ENCODE data around the gene POLR1B.
"Not testable (repeated sequence)": the region's sequence is repeated elsewhere in the genome, so short reads cannot be mapped to it uniquely, and the experiment has no call there.

Gene POLR1B

DNA sequence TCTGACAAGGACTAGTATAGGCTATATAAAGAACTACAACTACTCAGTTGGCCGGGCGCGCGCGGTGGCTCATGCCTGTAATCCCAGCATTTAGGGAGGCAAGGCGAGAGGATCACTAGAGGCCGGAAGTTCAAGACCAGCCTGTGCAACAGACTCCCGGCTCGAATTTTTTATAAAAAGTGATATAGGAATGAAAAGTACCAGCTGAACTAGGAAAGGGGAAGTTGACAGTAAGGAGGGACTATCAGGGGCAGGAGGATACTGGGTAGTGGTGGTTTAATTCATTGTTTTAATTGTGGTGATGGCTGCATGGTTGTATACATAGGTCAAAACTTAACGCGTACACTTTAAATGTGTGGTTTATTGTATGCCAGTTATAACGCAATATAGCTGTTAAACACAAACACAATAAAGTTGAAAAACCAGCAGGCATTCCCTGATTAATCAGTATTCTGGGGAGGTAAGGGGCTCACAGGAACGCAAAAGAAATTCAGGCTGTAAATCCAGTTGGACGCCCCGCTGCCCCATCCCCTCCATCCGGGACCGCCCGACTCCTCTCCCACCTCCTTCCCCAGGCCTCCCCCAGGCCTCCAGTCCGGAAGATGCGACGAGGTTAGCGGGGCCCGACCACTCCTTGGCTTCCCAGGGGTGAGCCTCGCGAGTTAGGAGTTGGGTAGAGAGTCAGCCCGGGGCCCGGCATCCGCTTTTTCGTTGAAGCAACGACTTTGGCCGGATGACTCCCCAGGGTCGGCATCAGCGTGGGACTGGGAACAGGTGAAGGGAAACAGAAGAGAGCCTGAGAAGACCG is 746 bp upstream of the POLR1B start:
- peak; percentile 52 for DNase-seq

DNA sequence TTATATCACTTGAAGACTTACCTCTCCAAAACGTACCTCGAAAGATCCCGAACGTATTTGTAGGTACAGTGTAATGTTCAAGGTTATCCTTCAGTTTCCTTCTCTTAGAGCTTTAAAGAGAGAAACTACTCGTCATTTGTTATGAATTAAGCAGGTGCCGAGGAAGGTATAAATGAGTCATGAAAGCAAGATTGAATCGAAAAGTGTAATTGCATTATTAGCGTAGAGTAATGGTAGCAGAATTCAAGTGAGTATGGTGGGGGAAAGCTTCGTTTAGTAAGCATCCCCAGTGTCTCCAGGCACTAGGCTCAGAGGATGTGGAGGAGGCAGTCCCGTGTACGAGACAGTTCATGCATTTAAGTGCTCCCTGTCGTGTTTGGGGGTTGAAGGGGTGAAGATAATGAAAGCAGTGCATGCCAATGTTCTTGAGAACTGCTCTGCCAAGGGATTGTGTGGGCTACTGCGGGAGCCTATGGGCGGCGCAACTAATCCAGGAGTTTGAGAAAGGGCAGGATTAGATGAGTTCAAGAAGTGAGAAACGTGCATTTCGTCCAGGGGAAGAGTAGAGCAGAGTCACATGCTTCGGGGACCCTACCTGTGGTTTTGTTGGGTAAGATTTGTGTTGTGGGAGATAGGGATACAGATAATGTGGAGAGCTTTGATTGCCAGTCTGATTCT is 858 bp downstream of the POLR1B start:
- DNase-seq, result no peak

DNA sequence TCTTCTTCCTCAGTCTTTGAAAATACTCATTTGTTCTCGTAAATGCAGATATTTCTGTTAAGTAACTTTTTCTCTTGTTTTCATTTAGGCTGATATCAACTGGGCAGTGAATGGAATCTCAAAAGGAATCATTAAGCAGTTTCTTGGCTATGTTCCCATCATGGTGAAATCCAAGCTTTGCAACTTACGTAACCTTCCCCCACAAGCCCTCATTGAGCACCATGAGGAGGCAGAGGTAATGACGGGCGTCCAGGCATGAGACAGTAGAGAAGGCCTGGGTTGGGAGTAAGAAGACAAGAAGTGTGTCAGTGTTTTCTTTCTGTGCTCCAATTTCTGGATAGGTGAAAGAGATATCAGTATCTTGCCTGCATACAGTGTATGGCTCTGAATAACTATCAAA is 5.1 kb downstream of the POLR1B start:
- no peak for DNase-seq

DNA sequence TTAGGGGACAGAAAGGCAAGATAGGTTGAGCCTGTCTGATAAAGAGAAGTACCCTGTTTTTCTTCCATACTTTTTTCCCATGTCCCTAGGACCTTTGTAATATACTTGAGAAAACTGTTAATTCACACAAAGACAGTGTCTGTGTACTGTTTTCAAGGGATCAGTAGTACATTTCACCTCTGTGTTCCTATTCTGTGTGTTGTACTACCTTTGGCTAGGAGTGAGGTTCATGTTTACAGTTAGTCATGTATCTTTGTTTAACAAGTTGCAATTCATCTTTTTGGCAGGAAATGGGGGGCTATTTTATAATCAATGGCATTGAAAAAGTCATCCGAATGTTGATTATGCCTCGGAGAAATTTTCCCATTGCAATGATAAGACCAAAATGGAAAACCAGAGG is 6.7 kb downstream of the POLR1B start:
- no peak for DNase-seq

DNA sequence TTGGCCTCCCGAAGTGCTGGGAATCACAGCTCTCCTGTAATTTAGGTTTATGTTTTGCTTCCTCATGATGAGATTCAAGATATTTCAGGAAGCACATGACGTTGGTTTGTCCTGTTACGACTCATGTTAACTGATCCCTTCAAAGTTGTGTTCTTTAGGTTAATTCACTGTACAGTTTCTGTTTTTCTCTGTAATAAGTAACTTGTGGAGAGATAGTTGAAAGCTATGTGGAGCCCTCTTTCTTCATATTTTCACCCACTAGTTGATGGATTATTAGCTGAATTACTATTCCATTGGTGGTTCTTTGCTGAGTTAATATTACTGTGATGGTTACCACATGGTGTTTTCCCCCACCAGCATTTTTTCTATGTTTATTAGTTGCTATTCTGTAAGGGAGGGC is 23.8 kb downstream of the POLR1B start:
- DNase-seq, result no peak

DNA sequence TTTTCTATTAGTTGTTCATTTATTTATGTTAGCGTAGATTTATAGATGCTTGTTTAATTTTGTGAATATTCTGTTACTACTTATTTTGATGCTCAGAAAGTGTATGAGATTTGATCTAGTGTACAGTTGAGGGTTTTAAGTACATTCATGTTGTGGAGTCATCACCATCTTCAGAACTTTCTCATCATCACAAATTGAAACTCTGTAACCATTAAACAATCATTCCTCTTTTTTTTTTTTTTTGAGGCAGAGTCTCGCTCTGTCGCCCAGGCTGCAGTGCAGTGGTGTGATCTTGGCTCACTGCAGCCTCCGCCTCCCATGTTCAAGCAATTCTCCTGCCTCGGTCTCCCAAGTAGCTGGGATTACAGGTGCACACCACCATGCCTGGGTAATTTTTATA is 24.2 kb downstream of the POLR1B start:
- DNase-seq, result not testable (repeated sequence)

DNA sequence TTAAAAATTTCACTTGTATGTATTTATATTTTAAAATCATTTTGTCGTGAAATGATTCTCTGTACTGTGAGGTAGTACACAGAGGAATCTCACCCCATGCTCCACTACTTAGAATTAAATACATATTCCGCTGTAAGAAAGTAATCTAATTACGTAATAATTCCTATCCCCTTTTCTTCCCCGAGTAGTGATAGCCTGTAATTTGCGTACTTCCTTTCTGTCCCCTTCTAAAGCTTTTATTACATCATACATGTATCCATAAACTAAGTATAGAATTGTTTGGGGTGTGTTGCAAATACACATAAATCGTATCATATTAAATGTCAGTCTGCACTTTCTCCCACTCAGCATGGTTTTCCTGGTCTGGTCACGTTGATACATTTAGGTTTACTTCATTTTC is 29.7 kb downstream of the POLR1B start:
- DNase-seq, result no peak

DNA sequence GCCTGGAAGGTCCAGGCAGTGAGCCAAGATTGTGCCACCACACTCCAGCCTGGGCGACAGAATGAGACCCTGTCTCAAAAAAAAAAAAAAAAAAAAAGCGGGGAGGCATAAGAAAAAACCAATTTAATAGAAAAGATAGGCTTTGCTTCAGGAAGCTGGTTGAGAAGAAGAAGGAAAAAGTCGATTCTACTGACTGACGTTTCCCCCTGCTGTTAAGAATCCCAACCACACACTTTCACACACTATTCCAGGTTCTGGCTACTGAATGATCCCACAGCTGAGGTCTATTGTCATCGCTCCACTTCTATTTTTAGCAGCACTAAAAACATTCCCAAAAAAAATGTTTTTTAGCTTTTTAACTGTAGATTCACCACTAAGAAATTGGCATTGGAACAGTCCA is 35.5 kb downstream of the POLR1B start:
- DNase-seq, result no peak

DNA sequence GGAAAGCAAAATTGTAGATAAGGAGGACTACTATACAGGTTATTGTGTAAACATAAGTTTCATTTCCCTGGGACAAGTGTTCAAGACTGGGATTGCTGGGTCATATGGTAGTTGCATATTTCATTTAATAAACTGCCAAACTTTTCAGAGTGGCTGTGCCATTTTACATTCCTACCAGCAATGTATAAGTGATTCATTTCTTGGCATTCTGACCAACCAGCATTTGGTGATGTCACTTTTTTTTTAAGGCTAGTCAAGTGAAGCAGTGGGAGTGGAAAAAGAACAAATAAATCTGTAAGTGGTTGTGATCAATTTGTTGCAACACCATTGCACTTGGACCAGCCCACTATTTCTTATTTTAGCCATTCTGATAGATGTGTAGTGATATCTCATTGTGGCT is 37.0 kb downstream of the POLR1B start:
- DNase-seq, result no peak

DNA sequence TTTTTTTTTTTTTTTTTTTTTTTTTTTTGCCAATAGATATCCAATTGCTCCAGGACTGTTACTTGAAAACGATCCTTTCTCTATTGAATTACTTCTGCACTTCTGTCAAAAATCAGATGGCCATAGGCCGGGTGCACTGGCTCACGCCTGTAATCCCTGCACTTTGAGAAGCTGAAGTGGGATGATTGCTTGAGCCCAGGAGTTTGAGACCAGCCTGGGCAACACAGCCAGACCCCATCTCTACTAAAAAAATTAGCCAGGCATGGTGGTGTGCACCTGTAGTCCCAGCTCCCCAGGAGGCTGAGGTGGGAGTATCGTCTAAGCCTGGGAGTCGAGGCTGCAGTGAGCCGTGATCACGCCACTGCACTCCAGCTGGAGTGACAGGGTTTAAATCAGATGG is 37.8 kb downstream of the POLR1B start:
- DNase-seq, result no peak

DNA sequence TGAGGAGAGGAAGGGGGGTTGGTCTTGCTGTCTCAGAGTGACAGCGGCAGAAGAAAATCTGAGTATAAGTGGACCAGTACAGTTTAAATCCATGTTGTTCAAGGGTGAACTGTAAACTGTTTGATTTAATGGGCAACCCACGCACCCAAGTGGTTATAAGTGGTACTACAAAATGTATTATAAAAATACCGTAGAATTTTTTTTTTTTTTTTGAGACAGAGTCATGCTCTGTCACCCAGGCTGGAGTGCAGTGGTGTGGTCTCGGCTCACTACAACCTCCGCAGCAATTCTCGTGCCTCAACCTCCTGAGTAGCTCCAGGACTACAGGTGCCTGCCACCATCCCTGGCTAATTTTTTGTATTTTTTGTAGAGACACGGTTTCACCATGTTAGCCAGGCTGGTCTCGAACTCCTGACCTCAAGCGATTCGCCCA is 40.1 kb downstream of the POLR1B start:
- peak; percentile 19 for DNase-seq

DNA sequence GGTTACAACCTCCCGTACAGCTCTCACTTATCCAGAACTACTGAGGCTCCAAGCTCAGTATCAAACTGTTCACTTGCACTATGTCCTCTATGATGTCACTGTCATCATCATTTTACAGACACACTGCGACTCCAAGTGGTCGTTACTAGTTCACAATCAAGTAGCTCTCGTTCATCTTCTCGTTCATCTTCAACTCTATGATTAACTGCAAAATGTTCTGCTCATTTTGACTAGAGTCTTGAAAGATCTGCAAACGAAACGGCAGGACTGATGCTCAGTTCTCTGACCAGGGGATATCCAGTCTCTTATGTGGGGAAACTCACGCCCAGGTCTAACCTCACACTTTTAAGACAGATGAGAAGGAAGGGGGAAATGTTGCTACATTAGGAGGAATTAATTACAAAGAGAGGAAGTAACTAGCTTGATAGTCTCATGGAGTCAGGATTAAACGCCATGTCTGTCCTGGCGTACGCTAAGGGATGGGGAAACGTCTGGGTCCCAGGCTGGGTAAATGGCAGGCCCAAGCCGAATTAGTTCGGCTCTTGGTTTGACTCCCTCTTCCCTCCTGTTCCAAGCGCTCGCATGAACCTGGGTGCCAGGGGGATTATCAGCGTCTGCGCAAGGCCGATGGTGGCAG is 41.4 kb downstream of the POLR1B start:
- no peak for DNase-seq

DNA sequence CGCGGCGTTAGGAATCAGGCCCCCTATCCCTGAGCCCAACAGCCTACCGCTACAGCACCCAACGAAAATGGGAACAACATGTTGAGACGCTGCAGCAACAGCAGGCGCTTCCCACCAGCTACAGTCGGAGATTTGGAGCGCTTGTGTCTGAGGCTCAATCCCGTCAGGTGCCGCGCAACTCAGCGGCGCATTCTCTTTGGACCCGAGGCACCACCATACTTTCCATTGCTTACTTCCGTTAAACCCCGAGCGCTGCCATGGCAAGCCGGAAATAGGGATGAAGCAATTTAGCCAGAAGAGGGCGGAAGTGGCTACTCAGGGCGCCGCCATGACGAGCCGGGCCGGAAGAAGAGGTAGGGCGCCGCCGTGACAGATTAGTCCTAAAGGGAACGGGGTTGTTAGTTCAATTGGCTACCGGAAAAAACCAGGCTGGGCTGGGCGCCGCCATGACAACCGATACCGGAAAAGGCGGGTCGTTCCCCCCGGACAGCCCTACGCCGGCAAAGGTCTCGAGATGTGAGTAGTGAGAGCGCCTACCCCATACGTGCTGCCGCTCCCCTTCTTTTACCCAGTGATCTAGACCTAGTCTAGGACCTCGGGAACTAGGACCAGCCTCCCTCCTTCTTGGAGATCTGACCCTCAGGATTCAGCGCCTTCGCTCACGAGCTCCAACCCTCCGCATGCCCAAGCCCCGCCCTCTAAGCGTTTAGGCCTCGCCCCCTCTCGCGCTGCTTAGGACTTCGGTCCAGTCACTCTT is 42.0 kb downstream of the POLR1B start, which contains the start of gene CHCHD5:
Gene CHCHD5 (plus strand): TSS at position 476 of the 757 bp plus-strand sequence. CDS start 39 bp downstream, at position 515.
- DNase-seq, result peak; percentile 95

DNA sequence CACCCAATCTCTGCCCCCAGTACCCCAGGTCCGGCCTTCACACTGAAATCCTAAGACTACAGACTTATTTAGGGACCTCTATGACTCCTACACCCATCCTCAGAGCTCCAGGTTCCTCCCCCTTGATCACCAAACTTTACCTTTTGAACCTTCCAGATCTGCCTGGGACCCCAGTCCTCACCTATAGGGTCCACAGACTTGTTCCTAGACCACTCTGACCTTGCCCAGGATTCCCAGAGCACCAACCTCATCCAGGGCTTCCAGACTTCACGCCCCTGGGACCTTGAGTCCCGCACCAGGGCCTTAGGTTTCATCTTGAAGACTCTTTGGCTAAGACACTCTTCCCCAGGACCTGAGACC is 42.6 kb downstream of the POLR1B start:
- no peak for DNase-seq

DNA sequence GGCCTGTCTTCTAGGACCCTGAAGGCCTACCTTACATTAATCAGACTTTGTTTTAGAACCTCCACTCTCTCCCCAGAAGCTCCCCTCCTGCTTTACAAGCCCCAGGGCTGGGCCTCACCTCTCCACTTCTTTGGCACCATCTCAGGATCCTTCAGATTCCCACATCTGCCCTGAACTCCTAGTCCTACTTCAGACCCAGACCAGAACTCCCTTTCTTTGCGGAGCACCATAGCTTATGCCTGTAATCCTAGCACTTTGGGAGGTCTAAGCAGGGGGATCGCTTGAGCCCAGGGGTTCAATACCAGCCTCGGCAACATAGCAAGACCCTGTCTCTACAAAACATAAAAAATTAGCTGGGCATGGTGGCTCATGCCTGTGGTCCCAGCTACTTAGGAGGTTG is 43.1 kb downstream of the POLR1B start:
- no peak for DNase-seq

DNA sequence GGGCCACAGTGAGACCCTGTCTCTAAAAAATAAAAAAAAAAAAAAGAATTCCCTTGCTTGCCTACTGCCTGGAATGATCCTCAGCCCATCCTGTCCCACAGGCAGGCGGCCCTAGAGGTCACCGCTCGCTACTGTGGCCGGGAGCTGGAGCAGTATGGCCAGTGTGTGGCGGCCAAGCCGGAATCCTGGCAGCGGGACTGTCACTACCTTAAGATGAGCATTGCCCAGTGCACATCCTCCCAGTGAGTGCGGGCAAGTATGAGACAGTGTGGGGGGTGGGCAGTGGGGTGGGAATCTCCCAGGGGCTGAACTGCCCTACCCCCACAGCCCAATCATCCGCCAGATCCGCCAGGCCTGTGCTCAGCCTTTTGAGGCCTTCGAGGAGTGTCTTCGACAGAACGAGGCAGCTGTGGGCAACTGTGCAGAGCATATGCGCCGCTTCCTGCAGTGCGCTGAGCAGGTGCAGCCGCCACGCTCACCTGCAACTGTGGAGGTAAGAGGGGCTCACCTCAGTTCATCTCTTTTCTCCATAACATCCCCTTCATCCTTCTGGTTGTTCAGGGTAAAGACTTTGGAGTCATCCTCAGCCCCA is 43.7 kb downstream of the POLR1B start:
- no peak for DNase-seq

DNA sequence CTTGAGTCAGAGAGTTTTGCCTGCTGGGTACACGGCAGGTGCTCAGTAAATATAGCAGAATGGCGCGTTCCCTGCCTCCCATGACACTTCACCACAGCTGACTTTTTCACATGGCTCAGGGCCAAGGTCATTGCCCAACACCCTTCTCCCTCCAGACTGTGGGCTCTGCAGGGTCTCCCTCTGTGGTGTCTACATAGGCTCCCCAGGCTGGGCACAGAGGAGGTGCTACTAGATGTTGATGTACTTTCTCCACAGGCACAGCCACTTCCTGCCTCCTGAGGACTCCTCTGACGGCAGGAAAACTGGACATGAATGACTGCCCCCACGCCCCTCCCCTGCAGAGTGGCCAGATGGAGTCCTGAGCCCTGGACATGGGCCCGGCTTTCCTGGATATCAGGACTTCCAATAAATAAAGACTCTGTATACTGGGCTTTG is 46.4 kb downstream of the POLR1B start:
- DNase-seq, result no peak

DNA sequence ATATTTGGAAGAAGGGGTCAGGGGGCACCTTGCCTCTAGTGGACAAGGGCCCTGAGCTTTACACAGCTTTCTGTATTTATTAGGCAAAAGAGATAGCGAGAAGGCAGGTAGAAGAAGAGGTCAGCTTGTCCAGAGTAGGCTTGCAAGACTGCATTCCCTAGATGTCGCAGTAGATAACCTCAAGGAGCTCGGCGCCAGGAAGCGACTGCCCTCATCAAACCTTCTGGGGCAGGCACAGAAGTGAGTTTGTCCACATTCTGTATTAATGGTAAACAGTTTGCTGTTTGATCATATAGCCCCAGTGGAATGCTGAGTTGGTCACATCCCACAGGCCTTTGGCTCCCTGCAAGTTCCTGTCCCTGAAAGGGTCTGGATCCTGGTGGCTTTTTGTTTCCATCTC is 49.1 kb downstream of the POLR1B start:
- DNase-seq, result no peak

DNA sequence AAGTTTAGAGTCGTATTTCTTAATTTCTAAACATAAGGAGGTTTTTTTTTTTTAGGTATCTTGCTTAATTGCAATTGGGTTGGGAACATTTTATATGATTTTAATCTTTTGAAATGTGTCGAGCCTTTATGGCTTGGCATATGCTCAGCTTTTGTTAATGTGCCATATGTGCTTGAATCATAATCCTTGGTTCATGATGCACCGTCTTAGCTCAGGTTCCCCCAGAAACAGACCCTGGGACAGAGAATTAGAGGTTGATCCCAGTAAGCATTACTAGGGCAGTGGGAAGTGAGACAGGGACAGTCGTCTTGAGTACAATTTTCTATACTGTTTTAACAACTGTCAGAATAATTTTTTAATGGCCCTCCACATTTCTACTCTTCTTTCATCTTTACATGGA is 51.5 kb downstream of the POLR1B start:
- DNase-seq, result no peak

DNA sequence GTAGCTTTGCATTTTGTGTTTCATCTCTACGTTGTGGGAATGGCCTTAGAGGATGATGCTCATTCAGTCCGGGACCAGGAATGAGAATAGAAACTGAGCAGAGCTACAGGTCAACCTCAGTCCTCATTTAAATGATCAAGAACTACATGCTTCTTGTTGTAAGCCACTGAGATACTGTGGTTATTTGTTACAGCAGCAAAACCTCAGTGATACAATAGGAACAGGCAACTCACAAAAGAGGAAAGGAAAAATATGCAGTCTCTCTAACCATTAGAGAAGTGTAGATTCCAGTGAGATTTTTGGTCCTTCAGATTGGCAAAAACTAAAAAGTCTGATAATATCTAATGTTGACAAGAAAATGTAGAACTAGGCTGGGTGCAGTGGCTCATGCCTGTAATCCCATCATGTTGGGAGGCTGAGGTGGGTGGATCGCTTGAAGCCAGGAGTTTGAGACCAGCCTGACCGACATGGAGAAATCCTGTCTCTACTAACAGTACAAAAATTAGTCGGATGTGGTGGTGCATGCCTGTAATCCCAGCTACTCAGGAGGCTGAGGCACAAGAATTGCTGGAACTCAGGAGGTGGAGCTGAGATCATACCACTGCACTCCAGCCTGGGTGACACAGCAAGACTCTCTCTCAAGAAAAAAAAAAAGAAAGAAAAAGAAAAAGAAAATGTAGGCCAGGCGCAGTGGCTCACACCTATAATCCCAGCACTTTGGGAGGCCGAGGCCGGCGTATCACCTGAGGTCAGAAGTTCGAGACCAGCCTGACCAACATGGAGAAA is 55.5 kb downstream of the POLR1B start:
- DNase-seq, result no peak

DNA sequence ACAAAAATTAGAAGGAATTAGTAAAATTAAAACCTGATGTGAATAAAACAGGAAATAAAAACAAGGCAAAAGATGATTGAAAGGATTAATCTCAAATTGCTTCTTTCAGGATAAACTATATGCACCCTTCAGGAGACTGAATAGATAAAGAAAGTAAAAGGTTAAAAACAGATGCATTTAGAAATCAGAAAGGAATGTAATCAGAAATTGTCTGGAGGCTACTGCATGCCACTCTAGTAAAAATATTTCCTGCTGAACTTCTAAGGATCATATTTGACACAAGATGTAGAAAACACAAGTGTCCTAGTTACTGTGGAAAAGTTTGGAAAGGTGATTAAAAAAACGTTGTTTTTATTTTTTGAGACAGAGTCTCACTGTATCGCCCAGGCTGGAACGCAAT is 58.4 kb downstream of the POLR1B start:
- no peak for DNase-seq

DNA sequence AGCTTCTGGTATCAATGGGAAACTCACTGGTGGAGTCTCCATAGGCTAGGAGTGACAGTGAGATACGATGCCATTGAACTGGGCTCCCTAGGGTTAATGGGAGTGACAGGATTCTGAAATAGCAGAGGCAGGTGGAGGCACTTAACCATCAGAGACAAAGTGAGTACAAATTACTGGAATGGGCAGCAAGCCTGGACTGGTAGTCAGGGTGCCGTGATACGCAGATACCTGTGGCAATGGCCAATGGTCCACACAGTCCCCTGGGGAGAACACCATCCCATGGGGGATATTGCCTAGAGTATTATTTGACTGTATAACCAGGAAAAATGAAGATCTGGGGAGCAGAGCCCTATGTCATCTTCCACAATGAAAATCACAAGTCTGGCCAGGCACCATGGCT is 59.5 kb downstream of the POLR1B start:
- no peak for DNase-seq
